GM10266 (cell line): ENCODE results near the gene CNTFR.

Experiments
- DNase-seq: peaks from one replicate; pipeline ENCODE4 v3.0.0; 2012; ENCODE audit errors: extremely low spot score
- CTCF ChIP-seq: IDR thresholded peaks from 2 replicates; pipeline ENCODE4 v1.5.1; 2012; ENCODE audit warnings: mild to moderate bottlenecking, low read depth; ENCODE audit not compliant: control insufficient read depth, insufficient read depth; ENCODE audit errors: missing control alignments

CNTFR gene

GRCh38 chr9:34633851-34634550 lies 44.5 kb upstream of the CNTFR start:
- peak; percentile 93 for TF ChIP-seq CTCF
- DNase-seq: peak; percentile 85

- TF ChIP-seq CTCF: no peak
- no peak for DNase-seq
Observed at GRCh38 chr9:34633166-34633565, 43.6 kb upstream of the CNTFR start.

- DNase-seq: no peak
- TF ChIP-seq CTCF: no peak
Observed at GRCh38 chr9:34630402-34631154, 41.1 kb upstream of the CNTFR start.

- DNase-seq: no peak
- TF ChIP-seq CTCF: no peak
Observed at GRCh38 chr9:34629491-34629808, 39.9 kb upstream of the CNTFR start.

- peak; percentile 64 for DNase-seq
Observed at GRCh38 chr9:34628656-34629490, 39.3 kb upstream of the CNTFR start, which contains the start of gene ARID3C. Gene ARID3C, minus strand, starts transcription at chr9:34629066. Its CDS starts 1,052 bp downstream, at chr9:34628014.

GRCh38 chr9:34627716-34628655 lies 38.5 kb upstream of the CNTFR start:
- DNase-seq: no peak
- no peak for TF ChIP-seq CTCF

More at GRCh38 chr9:34628656-34629490, 39.3 kb upstream of the CNTFR start, which contains the start of gene ARID3C:
- no peak for TF ChIP-seq CTCF
